ENCODE measurements around the gene SF1.

SF1 gene

GRCh38 chr11:64793271-64794160, 15.2 kb upstream of the SF1 start:
- TF ChIP-seq CTCF (IDR thresholded peaks at IDR 0.05; ENCODE audit: borderline replicate concordance, insufficient read depth, low read depth, low read length) = no peak
- no peak overlapping the region for H3K4me3 ChIP-seq (ENCODE audit: low read depth, low read length)

- no peak overlapping the region for H3K4me3 ChIP-seq (ENCODE audit: low read depth, low read length)
- no peak for TF ChIP-seq CTCF (IDR thresholded peaks at IDR 0.05; ENCODE audit: borderline replicate concordance, insufficient read depth, low read depth, low read length)
Measured at GRCh38 chr11:64792482-64792881, 14.1 kb upstream of the SF1 start.

GRCh38 chr11:64791781-64792291, 13.5 kb upstream of the SF1 start:
- no peak for TF ChIP-seq CTCF (IDR thresholded peaks at IDR 0.05; ENCODE audit: borderline replicate concordance, insufficient read depth, low read depth, low read length)
- no peak overlapping the region for H3K4me3 ChIP-seq (ENCODE audit: low read depth, low read length)

- no peak overlapping the region for H3K4me3 ChIP-seq (ENCODE audit: low read depth, low read length)
- no peak for TF ChIP-seq CTCF (IDR thresholded peaks at IDR 0.05; ENCODE audit: borderline replicate concordance, insufficient read depth, low read depth, low read length)
Measured at GRCh38 chr11:64790205-64791095, 12.1 kb upstream of the SF1 start.

GRCh38 chr11:64789331-64790204, 11.2 kb upstream of the SF1 start:
- no peak overlapping the region for H3K4me3 ChIP-seq (ENCODE audit: low read depth, low read length)
- TF ChIP-seq CTCF (IDR thresholded peaks at IDR 0.05; ENCODE audit: borderline replicate concordance, insufficient read depth, low read depth, low read length) = no peak
